DOHH2 (cell line): ENCODE results near the gene CWC22.

Experiments
- EZH2phosphoT487 ChIP-seq: fragments of 200-600 bp; sonication (generic); IDR thresholded peaks from 2 replicates; pipeline ENCODE4 v1.6.1; 2017; ENCODE audit warnings: borderline replicate concordance, mild to moderate bottlenecking, antibody characterized with exemption, low read length, moderate library complexity, mixed read lengths
- TF ChIP-seq, protein P1 (sequence below): fragments of 200-600 bp; sonication (generic); IDR thresholded peaks from one replicate; pipeline ENCODE4 v1.5.1; 2014; ENCODE audit warnings: antibody characterized with exemption, mild to moderate bottlenecking, low read depth, low read length; ENCODE audit not compliant: poor library complexity, severe bottlenecking

GRCh38 chr2:179983250-179983932 lies 23.7 kb downstream of the CWC22 start:
- no peak for TF ChIP-seq EZH2phosphoT487
- TF ChIP-seq, protein P1, sequence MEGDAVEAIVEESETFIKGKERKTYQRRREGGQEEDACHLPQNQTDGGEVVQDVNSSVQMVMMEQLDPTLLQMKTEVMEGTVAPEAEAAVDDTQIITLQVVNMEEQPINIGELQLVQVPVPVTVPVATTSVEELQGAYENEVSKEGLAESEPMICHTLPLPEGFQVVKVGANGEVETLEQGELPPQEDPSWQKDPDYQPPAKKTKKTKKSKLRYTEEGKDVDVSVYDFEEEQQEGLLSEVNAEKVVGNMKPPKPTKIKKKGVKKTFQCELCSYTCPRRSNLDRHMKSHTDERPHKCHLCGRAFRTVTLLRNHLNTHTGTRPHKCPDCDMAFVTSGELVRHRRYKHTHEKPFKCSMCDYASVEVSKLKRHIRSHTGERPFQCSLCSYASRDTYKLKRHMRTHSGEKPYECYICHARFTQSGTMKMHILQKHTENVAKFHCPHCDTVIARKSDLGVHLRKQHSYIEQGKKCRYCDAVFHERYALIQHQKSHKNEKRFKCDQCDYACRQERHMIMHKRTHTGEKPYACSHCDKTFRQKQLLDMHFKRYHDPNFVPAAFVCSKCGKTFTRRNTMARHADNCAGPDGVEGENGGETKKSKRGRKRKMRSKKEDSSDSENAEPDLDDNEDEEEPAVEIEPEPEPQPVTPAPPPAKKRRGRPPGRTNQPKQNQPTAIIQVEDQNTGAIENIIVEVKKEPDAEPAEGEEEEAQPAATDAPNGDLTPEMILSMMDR = no peak
